Right renal pelvis (tissue), 4 donors: ENCODE data around the gene IPO4. TPM values are rescaled to one million over a fixed set of nuclear protein-coding genes. Genes with fewer than 3 reads are reported as not detected.

Source experiments
- DNase-seq, 4 donors: peaks; one replicate each; pipeline ENCODE4 v3.0.0-alpha.2; 2013; ENCODE audit warnings: low read depth in 4 of 4, low spot score in 3 of 4, missing footprints in 1 of 4
- polyA plus RNA-seq, 4 donors: library from polyadenylated mRNA; unstranded; fragments of 120-200 nt; gene quantifications; one replicate each; pipeline ENCODE4 v1.2.1, GENCODE V29; 2013; ENCODE audit not compliant: insufficient read length in 4 of 4

The IPO4 gene
- polyA plus RNA-seq, 4 donors: 33.2 to 41.3 (median 34.0) TPM

GRCh38 chr14:24136684-24137528, 51.7 kb downstream of the IPO4 start:
- no peak for DNase-seq

- peak; percentile 76 to 84 (median 81) for DNase-seq
Measured at GRCh38 chr14:24135834-24136683, 52.6 kb downstream of the IPO4 start, which contains the start of gene PSME1. Gene PSME1, plus strand, starts transcription at chr14:24136194. Its CDS starts 69 bp downstream, at chr14:24136263.

GRCh38 chr14:24135584-24135833, 53.1 kb downstream of the IPO4 start:
- no peak for DNase-seq

- DNase-seq: no peak
Measured at GRCh38 chr14:24133735-24134134, 54.9 kb downstream of the IPO4 start.

- DNase-seq: no peak
Measured at GRCh38 chr14:24132976-24133375, 55.6 kb downstream of the IPO4 start.

GRCh38 chr14:24132061-24132685, 56.4 kb downstream of the IPO4 start:
- no peak for DNase-seq

- DNase-seq: no peak
Measured at GRCh38 chr14:24131549-24131966, 57.1 kb downstream of the IPO4 start.

- DNase-seq: no peak
Measured at GRCh38 chr14:24130717-24131548, 57.7 kb downstream of the IPO4 start.

GRCh38 chr14:24130380-24130716, 58.3 kb downstream of the IPO4 start, which contains the start of gene FITM1:
Gene FITM1, plus strand, starts transcription at chr14:24130659. Its CDS starts 905 bp downstream, at chr14:24131564.
- DNase-seq: no peak

Other genes with a start within 250 kb of the IPO4 start
- gene DHRS4, start 235.0 kb downstream of the IPO4 start, polyA plus RNA-seq: 10 to 100 TPM; 39.2 to 64.1 (median 45.3) TPM
- 10 to 100 TPM; 28.8 to 49.0 (median 41.4) TPM for gene DHRS4L2, start 199.9 kb downstream of the IPO4 start, polyA plus RNA-seq
- gene CARMIL3, start 136.8 kb downstream of the IPO4 start, polyA plus RNA-seq: 1 to 10 TPM; 1.9 to 2.3 (median 2.3) TPM
- gene CPNE6, start 117.3 kb downstream of the IPO4 start, polyA plus RNA-seq: under 1 TPM in 1 of 4 donors, not detected in 3; 0.03 TPM
- gene PCK2, start 94.5 kb downstream of the IPO4 start, polyA plus RNA-seq: 10 to 100 TPM; 25.4 to 39.1 (median 30.4) TPM
- 10 to 100 TPM; 79.8 to 83.5 (median 81.4) TPM for gene DCAF11, start 74.0 kb downstream of the IPO4 start, polyA plus RNA-seq
- gene NRL, start 73.9 kb downstream of the IPO4 start, polyA plus RNA-seq: 1 to 10 TPM; 2.5 to 3.7 (median 2.8) TPM
- gene FITM1, start 58.2 kb downstream of the IPO4 start, polyA plus RNA-seq: 1 to 10 TPM in 2 of 4 donors, under 1 TPM in 2; 0.87 to 1.2 (median 0.97) TPM
- 100 to 1,000 TPM; 198 to 214 (median 206) TPM for gene PSME1, start 52.6 kb downstream of the IPO4 start, polyA plus RNA-seq
- 10 to 100 TPM; 14.5 to 24.2 (median 18.9) TPM for gene EMC9, start 47.2 kb downstream of the IPO4 start, polyA plus RNA-seq
- gene PSME2, start 42.2 kb downstream of the IPO4 start, polyA plus RNA-seq: 100 to 1,000 TPM; 156 to 183 (median 168) TPM
- gene RNF31, start 41.3 kb downstream of the IPO4 start, polyA plus RNA-seq: 10 to 100 TPM; 49.2 to 54.2 (median 49.4) TPM
- 10 to 100 TPM; 45.4 to 65.2 (median 60.4) TPM for gene IRF9, start 27.6 kb downstream of the IPO4 start, polyA plus RNA-seq
- 10 to 100 TPM; 60.0 to 70.1 (median 64.3) TPM for gene REC8, start 16.7 kb downstream of the IPO4 start, polyA plus RNA-seq
- 10 to 100 TPM; 37.8 to 48.9 (median 41.3) TPM for gene TM9SF1, start 6.6 kb upstream of the IPO4 start, polyA plus RNA-seq
- 1 to 10 TPM; 3.7 to 4.8 (median 4.3) TPM for gene TSSK4, start 16.9 kb upstream of the IPO4 start, polyA plus RNA-seq
- gene CHMP4A, start 24.7 kb upstream of the IPO4 start, polyA plus RNA-seq: 10 to 100 TPM; 43.5 to 50.7 (median 49.8) TPM
- 10 to 100 TPM; 14.8 to 19.3 (median 16.2) TPM for gene MDP1, start 27.2 kb upstream of the IPO4 start, polyA plus RNA-seq
- gene NEDD8, start 43.6 kb upstream of the IPO4 start, polyA plus RNA-seq: 100 to 1,000 TPM; 222 to 245 (median 238) TPM
- 100 to 1,000 TPM; 102 to 121 (median 118) TPM for gene GMPR2, start 44.1 kb upstream of the IPO4 start, polyA plus RNA-seq
- 10 to 100 TPM; 55.5 to 70.6 (median 58.7) TPM for gene TINF2, start 53.8 kb upstream of the IPO4 start, polyA plus RNA-seq
- gene TGM1, start 74.4 kb upstream of the IPO4 start, polyA plus RNA-seq: 1 to 10 TPM; 1.4 to 2.3 (median 2.1) TPM
- 10 to 100 TPM; 19.7 to 24.1 (median 20.8) TPM for gene RABGGTA, start 82.8 kb upstream of the IPO4 start, polyA plus RNA-seq
- 10 to 100 TPM; 44.6 to 56.9 (median 46.2) TPM for gene DHRS1, start 111.0 kb upstream of the IPO4 start, polyA plus RNA-seq
- 10 to 100 TPM; 26.7 to 27.7 (median 27.0) TPM for gene NOP9, start 111.0 kb upstream of the IPO4 start, polyA plus RNA-seq
- gene CIDEB, start 119.2 kb upstream of the IPO4 start, polyA plus RNA-seq: 10 to 100 TPM; 21.8 to 27.6 (median 24.6) TPM
- 1 to 10 TPM; 1.8 to 2.5 (median 2.0) TPM for gene LTB4R2, start 121.3 kb upstream of the IPO4 start, polyA plus RNA-seq
- gene LTB4R, start 122.7 kb upstream of the IPO4 start, polyA plus RNA-seq: 1 to 10 TPM; 2.6 to 4.7 (median 3.8) TPM
- gene ADCY4, start 146.3 kb upstream of the IPO4 start, polyA plus RNA-seq: 10 to 100 TPM; 15.6 to 24.9 (median 20.4) TPM
- 1 to 10 TPM; 2.7 to 4.1 (median 3.2) TPM for gene RIPK3, start 151.2 kb upstream of the IPO4 start, polyA plus RNA-seq
- 10 to 100 TPM; 60.9 to 74.3 (median 64.2) TPM for gene NFATC4, start 179.4 kb upstream of the IPO4 start, polyA plus RNA-seq
- gene NYNRIN, start 210.2 kb upstream of the IPO4 start, polyA plus RNA-seq: 10 to 100 TPM; 45.3 to 48.0 (median 47.7) TPM
- gene CBLN3, start 240.9 kb upstream of the IPO4 start, polyA plus RNA-seq: 1 to 10 TPM; 2.5 to 3.5 (median 3.2) TPM
- gene KHNYN, start 241.1 kb upstream of the IPO4 start, polyA plus RNA-seq: 10 to 100 TPM; 40.7 to 45.5 (median 44.3) TPM